HG03196 (cell line): ENCODE data around the gene PSMD13.

Experiments used
- ATAC-seq: cut with Tn5 transposase; IDR thresholded peaks from one replicate; pipeline ENCODE4 v1.9.1; 2021; ENCODE audit not compliant: unreplicated experiment

PSMD13 gene

DNA sequence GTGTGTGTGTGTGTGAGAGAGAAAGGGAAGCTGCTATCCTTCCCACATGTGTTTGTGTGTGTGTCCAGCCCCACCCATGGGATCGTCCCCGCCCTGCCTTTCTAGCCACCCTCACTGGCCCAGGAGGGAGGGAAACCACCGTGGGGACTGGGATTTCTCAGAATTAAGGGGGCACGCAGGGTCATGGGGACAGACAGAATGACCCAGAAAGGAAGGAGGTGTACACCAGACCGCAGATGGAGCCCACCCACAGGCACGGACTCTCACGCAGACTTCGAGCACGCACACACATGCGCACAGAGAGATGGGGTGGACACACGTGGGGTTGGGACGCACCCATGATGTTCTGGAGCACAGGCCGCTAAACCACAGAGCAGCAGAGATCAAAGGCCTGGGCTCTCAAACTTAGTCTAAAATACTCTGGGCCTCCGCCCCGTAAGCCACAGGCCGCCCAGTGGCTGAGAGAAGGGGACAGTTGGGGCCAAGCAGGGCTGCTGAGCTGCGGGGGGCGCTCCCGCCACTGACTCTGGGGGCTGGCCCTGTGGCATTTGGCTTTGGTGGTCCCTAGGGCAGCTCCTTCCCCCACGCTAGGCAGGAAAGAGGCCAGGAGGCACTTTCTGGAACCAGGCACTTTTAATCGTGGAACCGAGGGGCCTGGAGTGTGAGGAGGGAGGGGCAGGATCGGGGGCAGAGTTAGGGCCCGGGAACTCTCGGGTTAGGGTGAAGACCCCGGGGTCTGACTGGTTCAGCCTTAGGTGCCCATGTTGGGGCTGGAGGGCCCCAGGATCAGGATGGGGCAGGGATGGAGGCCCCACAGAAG, 61.0 kb downstream of the PSMD13 start:
- ATAC-seq: no peak

DNA sequence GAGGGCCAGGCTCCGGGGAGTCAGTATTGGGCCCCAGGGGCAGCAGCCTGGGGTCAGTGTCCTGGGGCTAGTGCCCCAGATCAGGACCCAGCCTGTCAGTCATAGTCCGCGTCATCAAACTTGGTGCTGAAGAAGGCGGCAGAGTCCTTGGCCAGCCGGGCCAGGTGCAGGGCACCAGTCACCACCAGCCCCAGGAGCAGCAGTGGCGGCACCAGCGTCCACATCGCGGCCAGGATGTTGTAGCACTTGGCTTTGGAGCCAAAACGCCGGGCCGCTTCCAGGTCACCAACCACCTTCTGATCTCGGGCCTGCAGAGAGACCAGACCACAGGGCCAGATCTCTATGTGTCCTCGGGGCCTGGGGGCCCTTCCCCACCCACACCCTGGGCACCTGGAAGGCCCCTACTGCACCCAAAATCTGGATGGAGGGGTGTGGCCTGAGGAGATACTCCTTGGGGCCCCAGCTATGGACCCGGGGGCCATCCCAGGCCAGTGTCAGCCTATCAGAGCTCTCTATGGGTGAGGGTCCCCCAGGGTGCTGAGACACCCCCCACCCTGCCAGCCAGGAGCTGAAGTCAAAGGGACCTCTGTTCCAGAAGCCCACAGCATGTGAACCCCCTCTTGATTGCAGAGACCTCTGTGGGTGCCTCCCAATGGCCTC, 61.8 kb downstream of the PSMD13 start:
- ATAC-seq: no peak

DNA sequence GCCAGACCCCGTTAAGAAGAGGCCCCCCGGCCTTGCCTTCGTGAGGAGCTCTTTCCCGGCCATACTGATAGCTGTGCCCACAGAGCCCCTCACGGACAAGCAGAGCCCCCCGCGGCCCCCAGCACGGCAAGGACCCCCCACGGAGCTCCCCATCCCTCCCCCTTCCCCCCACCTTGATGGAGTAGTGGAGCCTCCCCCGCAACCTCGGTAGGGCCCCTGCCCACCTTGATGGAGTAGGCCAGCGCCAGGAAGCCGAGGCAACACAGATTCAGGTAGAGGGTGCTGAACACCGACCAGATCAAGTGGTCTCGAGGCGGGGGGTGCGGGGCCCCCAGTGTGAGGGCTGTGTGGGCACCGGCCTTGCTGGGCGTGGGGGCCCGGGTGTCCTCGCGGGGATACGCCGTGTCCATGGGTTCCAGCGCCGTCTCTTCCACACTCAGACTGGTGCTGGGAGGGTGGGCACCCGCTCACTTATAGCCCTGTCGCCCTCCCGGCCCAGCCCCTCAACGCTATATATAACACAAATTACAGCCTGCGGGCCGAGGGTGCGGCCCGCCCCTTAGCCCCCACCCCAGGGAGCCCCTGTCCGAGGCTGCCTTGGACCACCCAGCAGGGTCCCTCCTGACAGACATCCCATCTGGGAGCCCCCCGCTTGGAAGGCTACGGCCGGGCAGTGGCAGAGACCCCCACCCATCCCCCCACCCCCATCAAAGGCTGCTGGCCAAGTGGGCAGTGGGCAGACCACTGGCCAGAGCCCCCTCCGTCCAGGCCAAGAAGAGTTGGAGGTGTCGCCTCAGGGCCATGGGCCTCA, 62.5 kb downstream of the PSMD13 start, which contains the start of gene IFITM5:
IFITM5 (minus strand) TSS at position 446 of the 811 bp plus-strand sequence; CDS start at position 410, 36 bp downstream.
- no peak for ATAC-seq

DNA sequence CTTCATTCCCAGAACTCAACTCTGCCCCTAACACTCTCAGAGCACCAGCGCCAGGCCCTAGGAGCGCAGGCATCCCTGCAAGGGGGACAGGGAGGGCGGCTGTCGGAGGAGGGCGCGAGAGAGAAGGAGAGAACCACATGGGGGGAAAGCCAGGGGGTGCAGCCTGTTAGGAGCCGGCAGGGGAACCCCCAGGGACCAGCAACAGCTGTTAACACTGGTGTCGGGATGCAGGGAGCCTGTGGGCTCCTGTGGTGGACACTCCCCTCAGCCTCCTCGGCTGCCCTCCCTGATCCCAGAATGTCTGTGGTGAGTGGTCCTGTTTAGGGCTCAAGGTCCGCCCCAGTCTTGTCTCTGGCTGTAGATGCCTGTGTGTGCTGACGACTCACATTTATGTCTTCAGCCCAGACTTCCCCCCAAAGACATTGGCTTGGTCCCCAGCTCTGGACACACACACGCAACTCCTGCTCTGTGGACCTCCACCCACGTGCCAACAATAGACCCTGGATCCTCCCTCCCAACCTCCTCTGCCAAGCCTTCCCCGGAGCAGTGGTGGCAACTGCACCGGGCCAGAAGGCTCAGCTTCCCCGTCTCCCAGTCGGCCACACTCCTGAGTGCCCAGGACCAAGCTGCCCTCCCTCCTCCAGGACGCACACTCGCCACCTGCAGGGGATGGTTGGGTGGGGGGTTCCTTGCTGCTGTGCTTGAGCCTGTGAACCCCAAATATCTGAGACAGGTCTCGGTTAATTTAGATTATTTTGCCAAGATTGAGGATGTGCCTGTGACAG, 63.4 kb downstream of the PSMD13 start:
- no peak for ATAC-seq
